Psoas muscle (tissue), 8 donors: ENCODE data around the gene SLIT3. TPM values are rescaled to one million over a fixed set of nuclear protein-coding genes. Genes with fewer than 3 reads are reported as not detected.

Experiments used
- ATAC-seq, 4 donors: fragments of 200-7000 bp; cut with Tn5 transposase; one replicate each; pipeline ENCODE4 v1.9.1; 2020; ENCODE audit warnings: moderate library complexity in 3 of 4, mild to moderate bottlenecking in 2 of 4
- DNase-seq, 2 donors: peaks; one replicate each; pipeline ENCODE4 v3.0.0-alpha.2; 2020
- H3K27ac ChIP-seq: fragments of 200-600 bp; one replicate; pipeline ENCODE4 v1.8.0; 2022
- H3K27me3 ChIP-seq, 3 donors: fragments of 200-600 bp in 1 of 3; one replicate each; pipeline versions ENCODE4 v1.6.1 to v1.8.0; 2013 to 2022; ENCODE audit warnings: low read length in 2 of 3, mild to moderate bottlenecking in 2 of 3, moderate library complexity in 1 of 3; ENCODE audit not compliant: insufficient read depth in 3 of 3
- H3K36me3 ChIP-seq, 2 donors: fragments of 200-600 bp in 1 of 2; one replicate each; pipeline versions ENCODE4 v1.6.1 to v1.8.0; 2013 to 2022; ENCODE audit warnings: low read depth in 1 of 2, mild to moderate bottlenecking in 1 of 2, moderate library complexity in 1 of 2; ENCODE audit not compliant: insufficient read depth in 1 of 2
- H3K4me1 ChIP-seq: fragments of 200-600 bp; one replicate; pipeline ENCODE4 v1.8.0; 2022
- H3K4me3 ChIP-seq: fragments of 200-600 bp; one replicate; pipeline ENCODE4 v1.8.0; 2022; ENCODE audit warnings: mild to moderate bottlenecking
- H3K9me3 ChIP-seq: fragments of 200-600 bp; one replicate; pipeline ENCODE4 v1.8.0; 2022
- CTCF ChIP-seq: fragments of 200-600 bp; IDR thresholded peaks from one replicate; pipeline ENCODE4 v1.8.0; 2022; ENCODE audit warnings: antibody characterized with exemption
- WGBS, 3 donors: extraction: QIAGEN DNeasy Blood & Tissue Kit; methylation state at CpG; one replicate each; pipeline versions ENCODE4 v1.1.6 to v1.1.7; 2013; 5-methylcytosine and 5-hydroxymethylcytosine counted together
- intact Hi-C, 2 donors: fragments of 100-400 bp; cut with DNase I; formaldehyde crosslinking; loops; one replicate each; pipeline versions ENCODE4 v1.11.0 to v1.14.2; 2022
- polyA plus RNA-seq, 3 donors: library from polyadenylated mRNA; stranded (reverse); fragments of 200-250 nt; gene quantifications; one replicate each; pipeline ENCODE4 v1.2.3, GENCODE V29; 2013
- total RNA-seq, 4 donors: library from RNA; stranded (reverse); fragmentation: NEBNext Ultra II Directional in 2 of 4; extraction: Animal tissue kit (Norgen Biotek cat#: 25700) in 2 of 4; gene quantifications; one replicate each; pipeline versions ENCODE4 v1.2.1 to v1.2.4, GENCODE V29; 2021 to 2023
- donor health status: healthy with polysubstance abuse.
- donor health status: DM: no; HTN: no; CAD: no; lungs with moderate emphysema.
- donor health status: Bipolar disorder and iron deficiency.
- donor health status: healthy.
- donor health status: DM: yes; HTN: yes; CAD: no.
- donor health status: DM: no; HTN: no; CAD: no.
- donor health status: DM: no; HTN: no; CAD: no.
- donor health status: DM: yes; HTN: yes; CAD: no.

Gene SLIT3
- total and polyA plus RNA-seq, 7 donors = 0.81 to 5.9 (median 2.1) TPM

GRCh38 chr5:169219961-169220360 lies 81.0 kb downstream of the SLIT3 start:
- 63 to 90% (median 83%) methylated on average over 6 of the region's 6 CpGs for WGBS, 3 donors
- DNase-seq (no peak), ATAC-seq (no peak)
- no peak overlapping the region for H3K4me3 ChIP-seq
- H3K27ac ChIP-seq = no peak overlapping the region
- no peaks in the 10 kb centered on the region for H3K27me3 ChIP-seq
- H3K4me1 ChIP-seq = no peaks in the 10 kb centered on the region
- intact Hi-C loops = no loop called here
- no peaks in the 10 kb centered on the region for H3K36me3 ChIP-seq
- TF ChIP-seq CTCF = no peak
- no peaks in the 10 kb centered on the region for H3K9me3 ChIP-seq

- no peak overlapping the region for H3K4me3 ChIP-seq
- no peak for TF ChIP-seq CTCF
- H3K36me3 ChIP-seq = no peaks in the 10 kb centered on the region
- DNase-seq = no peak
- intact Hi-C loops = no loop called here
- H3K4me1 ChIP-seq = no peaks in the 10 kb centered on the region
- no peaks in the 10 kb centered on the region for H3K9me3 ChIP-seq
- H3K27me3 ChIP-seq = no peaks in the 10 kb centered on the region
- WGBS, 3 donors = 51 to 56% (median 52%) methylated on average over 5 of the region's 5 CpGs
- no peak for ATAC-seq
- no peak overlapping the region for H3K27ac ChIP-seq
Observed at GRCh38 chr5:169219351-169219750, 81.6 kb downstream of the SLIT3 start.

GRCh38 chr5:169218861-169219260 lies 82.1 kb downstream of the SLIT3 start:
- no peak for TF ChIP-seq CTCF
- H3K4me1 ChIP-seq = no peaks in the 10 kb centered on the region
- ATAC-seq (no peak), DNase-seq (no peak)
- H3K9me3 ChIP-seq = no peaks in the 10 kb centered on the region
- WGBS, 3 donors = 31 to 50% (median 42%) methylated on average over 4 of the region's 4 CpGs
- no peak overlapping the region for H3K27ac ChIP-seq
- H3K27me3 ChIP-seq = no peaks in the 10 kb centered on the region
- no peaks in the 10 kb centered on the region for H3K36me3 ChIP-seq
- intact Hi-C loops = no loop called here
- H3K4me3 ChIP-seq = no peak overlapping the region

GRCh38 chr5:169218176-169218575 lies 82.8 kb downstream of the SLIT3 start:
- Histone ChIP-seq H3K36me3 (no peaks in the 10 kb centered on the region), H3K27me3 (no peaks in the 10 kb centered on the region), H3K4me3 (no peak overlapping the region), H3K4me1 (no peaks in the 10 kb centered on the region), H3K27ac (no peak overlapping the region), H3K9me3 (no peaks in the 10 kb centered on the region)
- DNase-seq (no peak), ATAC-seq (no peak)
- WGBS, 3 donors = 75 to 77% (median 77%) methylated on average over 2 of the region's 2 CpGs
- intact Hi-C loops = no loop called here
- no peak for TF ChIP-seq CTCF

- no peak for TF ChIP-seq CTCF
- H3K27ac ChIP-seq = no peak overlapping the region
- DNase-seq (no peak), ATAC-seq (no peak)
- H3K4me1 ChIP-seq = no peaks in the 10 kb centered on the region
- H3K9me3 ChIP-seq = no peaks in the 10 kb centered on the region
- intact Hi-C loops = no loop called here
- no peak overlapping the region for H3K4me3 ChIP-seq
- WGBS, 3 donors = 52 to 63% (median 61%) methylated on average over 8 of the region's 8 CpGs
- no peaks in the 10 kb centered on the region for H3K27me3 ChIP-seq
- no peaks in the 10 kb centered on the region for H3K36me3 ChIP-seq
Observed at GRCh38 chr5:169216866-169217265, 84.1 kb downstream of the SLIT3 start.
